Stimulated activated CD4-positive, alpha-beta T cell treated with anti-CD3 and anti-CD28 coated beads, Interleukin-15, amount 100 ng/mL, for 24 hours (primary cell): Measurements from ENCODE around the gene CTNND2.
"Not testable (repeated sequence)": the region's sequence is repeated elsewhere in the genome, so short reads cannot be mapped to it uniquely, and the experiment has no call there.

Experiments
- DNase-seq: peaks from one replicate; pipeline ENCODE4 v3.0.0-alpha.2; 2020

CTNND2 gene

DNA sequence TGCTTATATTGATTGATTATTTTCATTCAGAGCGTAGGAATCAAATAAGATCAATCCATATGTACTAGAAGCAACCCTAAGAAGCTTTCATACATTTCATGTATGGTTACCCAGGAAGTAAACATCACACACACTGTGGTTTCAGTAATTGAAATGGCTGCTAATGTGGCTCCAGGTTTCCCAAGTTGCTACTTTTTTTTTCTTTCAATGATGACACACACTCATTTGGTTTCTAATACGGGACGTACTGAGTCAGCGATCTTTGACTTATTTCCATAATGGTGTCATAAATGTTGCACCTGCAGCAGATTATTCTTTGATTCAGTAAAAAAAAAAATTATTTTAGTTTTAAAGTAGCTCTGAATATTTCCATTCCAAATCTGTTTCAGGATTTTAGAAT, 248.6 kb downstream of the CTNND2 start:
- DNase-seq: no peak

DNA sequence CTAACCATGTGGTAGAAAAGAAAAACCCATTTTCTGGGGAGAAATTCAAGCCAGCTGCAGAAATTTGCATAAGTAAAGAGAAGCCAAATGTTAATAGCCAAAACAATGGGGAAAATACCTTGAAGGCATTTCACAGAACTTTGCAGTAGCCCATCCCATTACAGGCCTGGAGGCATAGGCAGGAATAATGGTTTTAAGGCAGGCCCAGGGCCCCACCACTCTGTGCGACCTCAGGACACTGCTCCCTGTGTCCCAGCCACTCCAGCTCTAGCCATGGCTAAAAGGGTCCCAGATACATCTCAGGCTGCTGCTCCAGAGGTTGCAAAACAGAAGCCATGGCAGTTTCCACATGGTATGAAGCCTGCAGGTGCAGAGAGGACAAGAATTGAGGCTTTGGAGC, 253.3 kb downstream of the CTNND2 start:
- no peak for DNase-seq

DNA sequence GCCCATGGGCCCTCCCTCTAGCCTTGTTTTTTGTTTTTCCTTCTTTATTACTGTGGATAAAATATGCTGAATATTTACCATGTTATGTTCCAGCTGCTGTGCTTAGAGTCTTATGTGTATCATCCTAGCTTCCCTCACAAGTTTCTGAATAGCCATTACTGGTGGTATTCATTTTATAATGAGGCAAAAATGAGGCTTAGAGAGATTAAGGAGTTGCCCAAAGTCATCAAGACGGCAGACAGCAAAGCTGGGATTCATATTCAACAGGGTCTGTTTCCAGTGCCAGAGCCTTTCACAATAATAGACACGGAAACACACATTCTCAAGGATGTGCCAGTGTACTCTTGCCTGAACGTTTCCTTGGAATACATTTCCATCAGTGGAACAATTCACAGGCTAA, 258.1 kb downstream of the CTNND2 start:
- no peak for DNase-seq

DNA sequence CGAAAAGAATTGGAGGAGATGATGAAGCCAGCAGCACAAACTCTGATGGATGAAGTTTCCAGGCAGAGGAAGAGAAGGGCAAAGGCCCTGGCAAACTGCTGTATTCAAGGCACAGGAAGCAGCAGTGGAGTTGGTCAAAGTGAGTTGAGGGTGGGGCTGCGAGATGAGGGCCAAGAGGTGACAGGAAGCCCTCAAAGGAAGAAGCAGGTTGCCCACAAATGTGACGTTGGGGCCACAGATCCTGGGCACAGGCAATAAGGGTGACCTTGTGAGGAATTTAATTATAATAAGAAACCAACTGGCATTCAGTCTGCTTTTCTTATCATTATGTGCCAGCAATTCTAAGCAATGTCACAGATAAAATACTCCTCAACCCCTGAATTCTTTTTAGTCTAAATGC, 261.8 kb downstream of the CTNND2 start:
- DNase-seq: no peak

DNA sequence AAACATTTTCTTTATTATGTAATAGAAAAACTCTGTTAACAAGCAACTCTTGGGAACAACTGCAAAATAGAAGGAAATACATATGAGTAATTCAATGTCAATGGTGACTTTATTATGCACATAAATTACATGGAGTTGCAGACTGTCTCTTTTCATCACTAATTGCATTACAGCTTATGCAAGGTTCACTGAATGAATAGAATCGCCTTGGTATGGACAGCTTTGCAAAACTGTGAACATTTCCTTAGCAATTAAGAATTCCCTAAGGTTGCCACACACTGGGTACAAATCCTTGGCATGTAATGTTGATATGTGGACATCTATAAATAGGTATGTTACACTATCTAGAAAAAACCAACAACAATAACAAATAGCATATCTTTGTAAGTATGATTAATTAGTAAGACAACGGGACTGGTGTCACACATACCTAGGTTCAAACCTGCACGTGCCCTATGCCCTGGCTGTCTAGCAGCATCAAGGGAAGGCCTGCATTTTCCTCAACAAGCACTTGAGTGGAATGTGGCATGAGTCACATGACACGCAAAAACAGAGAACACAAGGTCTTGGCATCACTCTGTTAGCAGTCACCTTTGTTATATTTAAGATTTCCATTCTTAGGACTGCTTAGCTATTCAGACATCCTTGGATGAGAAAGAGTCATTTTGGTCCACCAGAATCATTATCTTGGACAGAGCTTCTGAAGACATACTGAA, 263.9 kb downstream of the CTNND2 start:
- DNase-seq: no peak

DNA sequence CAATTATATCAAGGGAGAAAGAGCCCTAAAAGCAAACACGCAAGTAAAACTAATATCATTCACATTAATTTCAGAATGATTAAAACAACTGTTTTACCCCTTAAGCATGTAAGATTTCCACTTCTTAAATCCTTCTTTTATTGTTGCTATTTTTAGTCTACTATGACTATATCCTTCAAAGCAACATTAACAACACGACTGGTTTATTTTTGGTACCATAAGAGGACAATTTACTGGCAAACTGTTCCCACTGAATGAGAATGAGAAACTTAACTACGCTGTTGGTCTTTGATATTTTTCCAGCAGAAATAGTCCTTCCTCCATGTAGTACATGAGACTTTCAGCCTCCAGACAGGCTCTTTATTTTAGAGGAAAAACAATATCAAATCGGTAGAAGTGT, 281.5 kb downstream of the CTNND2 start:
- no peak for DNase-seq

DNA sequence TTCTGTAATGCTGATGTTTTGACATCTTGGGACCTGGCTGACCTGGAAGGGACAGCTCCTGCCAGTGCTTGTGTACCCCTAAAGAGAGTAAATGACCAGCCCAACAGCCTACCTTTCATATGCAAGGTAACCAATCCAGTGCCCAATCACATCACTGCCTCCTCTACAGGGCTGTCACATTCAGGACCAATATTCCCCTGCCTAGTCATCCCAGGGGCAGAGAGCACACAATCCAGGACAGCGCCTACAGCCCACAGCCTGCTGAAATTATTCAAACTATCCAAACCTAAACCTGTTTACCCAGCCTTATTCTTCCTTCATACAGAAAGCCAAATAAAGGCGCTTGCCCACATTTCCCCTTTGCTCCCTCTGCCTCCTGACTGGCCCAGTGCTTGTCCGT, 284.1 kb downstream of the CTNND2 start:
- no peak for DNase-seq

DNA sequence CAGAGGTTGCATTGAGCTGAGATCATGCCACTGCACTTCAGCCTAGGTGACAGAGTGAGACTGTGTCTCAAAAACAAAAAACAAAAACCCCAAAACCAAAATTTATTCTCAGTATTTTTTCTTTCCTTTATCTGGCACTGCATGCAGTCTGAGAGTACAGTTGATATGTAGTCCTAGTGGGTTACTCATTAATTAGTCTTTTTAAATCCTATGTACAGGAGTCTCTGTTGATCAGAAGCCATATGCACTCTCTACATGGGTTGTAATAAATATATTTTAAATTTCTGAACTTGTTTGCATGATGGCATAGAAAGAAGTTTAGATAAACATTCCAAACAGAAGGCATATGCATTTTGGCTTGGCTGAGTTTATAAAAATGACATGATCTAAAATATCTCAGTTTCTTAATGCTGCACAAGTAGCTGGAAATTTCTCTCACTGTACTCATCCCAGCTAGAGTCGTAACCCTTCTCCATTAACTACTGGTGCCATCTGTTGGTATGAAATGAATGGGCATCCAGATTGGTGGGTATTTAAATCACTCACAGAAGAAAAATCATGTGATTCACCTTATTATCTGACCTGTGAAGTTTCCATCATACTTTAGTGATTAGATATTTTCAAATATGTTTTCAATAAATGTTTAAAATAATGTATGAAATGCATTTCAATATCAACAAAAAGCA, 284.8 kb downstream of the CTNND2 start:
- DNase-seq: no peak

DNA sequence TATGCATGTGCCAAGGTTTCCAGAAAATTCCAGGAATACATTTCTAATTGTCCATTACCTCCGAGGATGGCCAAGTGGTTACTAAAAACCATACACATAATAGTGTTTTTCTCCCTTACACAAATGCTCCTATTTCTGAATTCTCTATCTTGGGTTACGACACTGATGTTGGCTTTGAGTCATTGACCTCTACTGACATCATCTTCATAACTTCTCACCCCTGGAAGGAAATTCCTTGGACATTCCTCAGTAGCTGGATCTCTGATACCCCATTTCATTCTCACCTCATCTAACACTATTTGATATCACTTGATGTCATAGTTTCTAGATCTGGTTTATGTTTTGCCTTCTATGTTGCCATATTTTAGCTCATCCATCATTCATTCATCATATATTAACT, 287.2 kb downstream of the CTNND2 start:
- no peak for DNase-seq

DNA sequence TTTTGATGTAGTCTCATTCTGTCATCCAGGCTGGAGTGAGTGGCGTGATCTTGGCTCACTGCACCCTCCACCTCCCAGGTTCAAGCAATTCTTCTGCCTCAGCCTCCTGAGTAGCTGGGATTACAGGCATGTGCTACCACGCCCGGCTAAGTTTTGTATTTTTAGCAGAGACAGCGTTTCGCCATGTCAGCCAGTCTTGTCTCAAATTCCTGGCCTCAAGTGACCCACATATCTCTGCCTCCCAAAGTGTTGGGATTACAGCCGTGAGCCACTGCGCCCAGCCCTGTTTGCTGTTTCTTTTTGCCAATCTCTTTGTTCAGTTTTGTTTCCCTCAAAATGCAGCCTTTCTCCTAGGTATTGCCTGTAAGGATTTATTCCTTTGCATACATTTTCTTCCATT, 287.6 kb downstream of the CTNND2 start:
- DNase-seq: not testable (repeated sequence)

DNA sequence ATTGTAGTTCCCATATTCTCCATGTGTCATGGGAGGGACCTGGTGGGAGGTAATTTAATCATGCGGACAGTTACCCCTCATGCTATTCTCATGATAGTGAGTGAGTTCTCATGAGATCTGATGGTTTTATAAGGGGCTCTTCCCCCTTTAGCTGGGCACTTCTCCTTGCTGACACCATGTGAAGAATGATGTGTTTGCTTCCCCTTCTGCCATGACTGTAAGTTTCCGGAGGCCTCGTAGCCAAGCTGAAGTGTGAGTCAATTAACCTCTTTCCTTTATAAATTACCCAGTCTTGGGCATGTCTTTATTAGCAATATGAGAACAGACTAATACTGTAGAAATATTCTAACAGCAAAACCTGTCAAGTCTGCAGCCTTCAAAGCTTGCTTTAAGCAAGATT, 293.2 kb downstream of the CTNND2 start:
- no peak for DNase-seq

DNA sequence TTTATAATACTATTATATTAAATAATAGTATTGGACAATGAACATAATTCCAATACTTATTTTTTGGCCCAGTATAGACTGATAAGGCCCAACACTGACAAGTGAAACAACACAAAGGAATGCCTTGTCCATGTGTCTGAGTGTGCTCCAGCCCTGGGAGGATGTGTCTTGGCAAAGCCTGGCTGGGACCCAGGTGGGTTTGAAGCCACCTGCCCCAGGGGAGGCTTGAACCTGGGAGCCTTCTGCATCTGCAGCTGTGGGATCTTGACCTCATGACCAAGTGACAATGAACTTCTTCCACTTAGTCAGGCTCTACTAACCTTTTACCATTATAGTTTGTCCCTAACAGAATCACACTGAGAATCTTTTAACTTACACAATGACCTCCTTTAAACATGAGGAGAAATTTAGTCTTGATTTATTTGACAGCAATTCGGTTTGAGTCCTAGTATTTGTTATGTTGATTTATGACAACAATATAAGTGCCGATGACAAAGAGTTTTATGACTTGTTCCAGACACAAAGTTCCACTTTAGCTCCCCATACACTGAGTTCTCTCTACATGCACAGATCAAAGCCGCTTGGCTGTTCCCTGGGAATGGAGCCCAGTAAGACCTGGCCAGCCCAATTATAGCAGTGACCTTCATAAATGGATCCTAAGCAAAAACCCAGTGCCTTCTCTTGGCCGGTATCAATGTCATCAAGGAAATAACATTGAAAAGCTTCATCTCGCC, 294.5 kb downstream of the CTNND2 start:
- DNase-seq: no peak

DNA sequence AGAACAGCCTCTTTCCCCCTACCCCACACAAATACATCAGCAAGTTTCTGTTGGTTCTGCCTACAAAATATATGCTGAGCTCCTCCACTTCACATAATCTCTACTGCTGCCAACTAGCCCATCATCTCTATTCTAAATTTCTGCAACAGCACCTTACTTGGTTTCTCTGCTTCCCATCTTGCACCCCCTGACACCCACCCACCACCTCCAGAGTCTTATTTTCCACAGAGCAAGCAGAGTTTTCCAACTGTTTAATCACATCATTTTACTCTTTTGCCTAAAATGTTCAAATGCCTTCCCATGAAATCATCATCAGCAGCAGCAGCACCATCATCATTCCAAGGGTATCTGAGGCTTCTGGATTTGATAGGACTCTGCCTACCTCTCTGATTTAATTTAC, 295.7 kb downstream of the CTNND2 start:
- no peak for DNase-seq

DNA sequence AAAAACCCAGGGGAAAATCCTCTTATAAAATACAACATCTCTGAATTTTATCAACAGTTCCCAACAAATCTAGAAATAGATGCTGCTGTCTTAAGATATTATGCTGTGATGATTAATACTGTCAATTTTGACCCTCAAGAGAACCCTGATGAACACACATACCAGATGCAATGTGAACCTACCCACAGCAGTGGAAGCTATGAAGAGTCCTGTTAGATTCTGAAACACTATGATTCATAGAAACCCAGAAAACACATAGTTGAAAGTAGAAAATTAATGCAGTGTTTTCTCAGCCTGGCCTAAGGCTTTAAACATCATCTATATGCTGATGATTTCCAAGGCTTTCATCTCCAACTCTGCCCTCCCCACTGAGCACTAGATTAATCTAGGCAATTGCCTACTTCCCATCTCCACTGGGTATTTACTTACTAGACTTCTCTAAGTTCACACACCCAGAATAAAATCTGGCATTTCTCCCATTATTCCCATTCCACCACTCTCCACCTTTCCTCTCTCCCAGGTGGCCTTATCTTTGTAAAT, 296.2 kb downstream of the CTNND2 start:
- no peak for DNase-seq

DNA sequence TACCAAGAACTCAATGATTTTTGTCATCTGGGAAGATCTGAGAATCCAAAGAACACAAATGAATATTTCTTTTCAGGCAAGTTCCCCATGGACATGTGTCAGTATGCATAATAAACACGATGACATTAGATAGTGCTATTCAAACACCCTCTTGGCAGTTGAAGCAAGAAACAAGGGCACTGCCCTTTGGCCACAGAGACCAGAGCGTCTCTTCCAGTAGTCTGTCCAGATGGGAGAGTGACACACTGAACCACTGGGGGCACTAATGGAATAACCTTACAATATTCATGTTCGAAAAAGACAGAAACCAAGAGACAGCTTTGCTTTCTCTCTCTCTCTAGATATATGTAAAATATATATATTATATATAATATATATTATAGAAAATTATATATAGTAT, 301.9 kb downstream of the CTNND2 start:
- DNase-seq: no peak

DNA sequence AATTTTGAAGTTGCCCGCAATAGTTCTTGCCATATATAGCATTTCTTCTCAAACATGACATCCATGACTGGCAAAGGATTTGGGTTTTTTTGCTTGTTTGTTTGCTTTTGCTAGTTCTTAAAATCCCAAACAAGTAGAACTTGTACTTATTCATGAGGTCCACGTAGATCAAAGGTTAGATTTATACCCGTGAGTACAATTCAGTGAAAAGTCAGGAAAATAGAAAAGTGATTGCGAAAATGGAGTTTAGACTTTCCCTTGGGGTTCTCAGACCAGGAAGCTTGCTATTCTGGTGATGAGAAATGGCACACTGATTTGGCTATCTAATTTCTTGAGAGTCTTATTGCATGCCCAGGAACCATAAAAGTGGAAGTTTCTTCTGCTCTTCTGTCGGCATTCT, 304.7 kb downstream of the CTNND2 start:
- DNase-seq: no peak

DNA sequence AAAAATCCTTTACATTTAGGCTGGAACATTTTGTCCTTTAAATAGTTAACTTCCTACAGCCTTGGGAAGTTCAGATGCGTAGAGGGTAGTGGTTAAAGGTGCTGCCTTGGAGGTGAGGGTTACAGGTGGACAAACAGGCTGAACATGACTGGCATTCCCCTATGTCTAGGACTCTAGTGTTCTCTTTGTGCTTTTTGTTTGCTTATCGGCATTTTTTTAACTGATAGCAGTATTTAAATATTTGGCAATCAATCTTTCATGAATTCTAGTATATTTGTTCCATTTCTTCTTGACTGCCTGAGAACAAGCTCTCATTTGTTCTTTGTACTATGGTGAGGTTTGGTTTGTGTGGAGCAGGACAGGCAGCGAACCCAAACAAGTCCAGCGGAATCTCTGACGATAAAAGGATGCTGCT, 307.6 kb downstream of the CTNND2 start:
- no peak for DNase-seq

DNA sequence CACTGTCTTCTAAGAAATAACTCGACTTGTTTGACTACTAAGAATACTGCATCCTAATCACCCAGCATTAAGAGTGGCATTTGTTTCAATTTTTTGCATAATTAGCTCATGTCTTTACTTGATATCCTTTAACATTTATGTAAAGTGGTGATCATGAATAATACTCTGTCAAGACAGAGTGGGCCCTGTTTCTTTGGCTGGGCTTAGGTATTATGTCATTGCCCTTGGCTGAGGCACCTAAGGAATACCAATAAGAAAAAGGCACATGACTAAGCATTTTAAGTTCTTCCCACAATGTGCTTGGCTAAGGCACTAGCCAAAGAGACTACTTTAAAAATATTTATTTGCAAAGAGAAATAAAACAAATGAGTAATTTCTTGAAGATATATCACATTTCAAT, 308.1 kb downstream of the CTNND2 start:
- no peak for DNase-seq

DNA sequence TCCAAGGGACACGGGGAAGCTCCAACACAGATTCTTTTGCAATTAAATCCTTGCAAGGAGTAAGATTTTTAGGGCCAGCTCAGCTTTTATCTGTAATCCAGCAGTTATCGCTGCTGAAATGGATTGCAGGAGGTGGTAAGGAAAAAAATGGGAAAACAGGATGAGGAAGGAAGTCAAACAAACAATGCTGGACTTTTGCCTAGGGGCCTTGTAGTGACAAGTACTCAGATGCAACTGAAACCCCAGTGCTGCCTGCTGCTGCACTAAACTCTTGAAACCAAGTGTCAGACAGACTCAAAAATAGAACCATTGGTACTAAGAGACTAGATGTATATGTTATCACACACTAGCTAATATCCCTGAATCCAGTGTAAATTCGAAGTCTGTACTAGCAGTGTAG, 309.2 kb downstream of the CTNND2 start:
- no peak for DNase-seq

DNA sequence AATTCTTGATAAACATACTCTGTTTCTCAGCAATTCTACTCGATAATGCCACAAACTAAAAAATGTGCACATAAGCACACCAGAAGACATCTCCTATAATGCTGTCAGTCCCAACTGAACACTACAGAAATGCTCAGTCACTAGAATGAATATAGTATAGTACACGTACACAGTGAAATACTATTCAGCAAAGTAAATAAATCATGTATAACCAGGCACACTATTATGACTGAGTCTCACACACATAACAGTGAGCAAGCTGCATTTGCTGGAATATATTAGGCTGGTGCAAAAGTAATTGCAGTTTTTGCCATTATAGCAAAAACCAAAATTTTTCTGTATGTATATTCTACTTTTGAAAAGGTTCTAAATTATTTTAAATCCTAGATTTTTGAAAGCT, 310.2 kb downstream of the CTNND2 start:
- DNase-seq: no peak

DNA sequence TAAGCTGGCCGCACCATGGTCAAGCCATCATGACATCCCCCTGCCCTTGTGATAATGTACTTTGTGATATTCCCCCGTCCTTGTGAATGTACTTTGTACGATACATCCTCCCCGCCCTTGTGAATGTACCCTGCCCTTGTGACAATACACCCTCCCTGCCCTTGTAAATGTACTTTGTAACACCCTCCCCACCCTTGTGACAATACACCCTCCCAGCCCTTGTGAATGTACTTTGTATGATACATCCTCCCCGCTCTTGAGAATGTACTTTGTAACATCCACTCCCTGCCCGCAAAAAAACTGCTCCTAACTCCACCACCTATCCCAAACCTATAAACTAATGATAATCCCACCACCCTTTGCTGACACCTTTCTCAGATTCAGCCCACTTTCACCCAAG, 313.8 kb downstream of the CTNND2 start:
- DNase-seq: no peak

DNA sequence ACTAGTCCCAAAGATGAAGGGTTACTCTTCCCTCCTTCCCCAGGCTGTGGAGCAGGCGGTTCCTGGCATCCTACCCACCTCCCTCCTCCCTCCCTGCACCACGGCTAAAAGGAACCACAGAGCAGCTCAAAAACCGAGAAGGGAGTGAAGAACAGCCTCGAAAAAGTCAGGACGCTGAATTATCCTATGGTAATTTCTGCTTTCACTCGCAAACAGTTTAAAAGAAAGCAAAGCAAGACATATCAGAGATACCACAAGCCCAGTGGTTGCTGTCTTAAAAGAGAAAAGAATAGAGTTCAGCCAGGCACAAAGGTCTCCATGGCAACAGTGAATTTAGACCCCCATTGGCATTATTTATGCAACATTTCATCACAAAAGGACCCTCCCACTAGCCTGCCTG, 315.4 kb downstream of the CTNND2 start:
- no peak for DNase-seq

DNA sequence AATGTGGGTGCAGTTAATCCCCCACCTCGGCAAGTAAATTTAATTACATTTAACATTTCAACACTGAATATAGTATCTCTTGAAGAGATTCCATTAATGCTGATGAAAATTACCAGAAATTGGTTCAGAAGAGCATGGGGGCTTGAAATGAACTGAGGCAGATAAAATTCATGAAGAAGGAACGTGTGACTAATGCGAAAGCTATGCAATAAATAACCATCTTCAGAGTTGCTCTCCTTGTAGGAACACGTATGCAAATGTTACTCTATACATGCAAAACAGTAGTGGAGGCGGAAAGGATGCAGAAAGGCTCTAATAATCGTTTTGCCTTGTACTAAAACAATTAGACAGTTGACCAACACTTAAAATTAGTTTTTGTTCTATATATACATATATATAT, 320.2 kb downstream of the CTNND2 start:
- DNase-seq: no peak

DNA sequence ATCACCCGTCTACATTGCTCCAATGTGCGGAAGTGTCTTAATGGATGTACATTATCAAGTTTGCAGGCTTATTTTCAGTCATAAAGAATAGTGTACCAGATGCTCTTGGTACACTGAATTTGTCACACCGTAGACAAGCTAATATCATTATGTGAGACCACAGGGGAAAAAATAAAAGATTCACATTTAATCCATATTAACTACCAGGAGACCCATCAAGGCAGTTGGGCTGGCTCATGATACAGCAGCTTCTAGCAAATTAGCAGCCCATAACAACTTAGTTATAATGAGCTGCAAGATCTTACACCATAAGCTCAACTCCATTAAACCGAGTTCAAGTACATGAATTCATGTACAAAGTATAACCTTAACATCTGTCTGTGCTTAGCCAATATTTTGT, 324.9 kb downstream of the CTNND2 start:
- DNase-seq: no peak
